Embryonic facial prominence (tissue), 1 donor: ENCODE results near the gene SCN10A.

ENCODE experiments used
- DNase-seq: peaks from one replicate; pipeline ENCODE4 v3.0.0-alpha.2; 2016; ENCODE audit errors: extremely low spot score

The SCN10A gene

DNA sequence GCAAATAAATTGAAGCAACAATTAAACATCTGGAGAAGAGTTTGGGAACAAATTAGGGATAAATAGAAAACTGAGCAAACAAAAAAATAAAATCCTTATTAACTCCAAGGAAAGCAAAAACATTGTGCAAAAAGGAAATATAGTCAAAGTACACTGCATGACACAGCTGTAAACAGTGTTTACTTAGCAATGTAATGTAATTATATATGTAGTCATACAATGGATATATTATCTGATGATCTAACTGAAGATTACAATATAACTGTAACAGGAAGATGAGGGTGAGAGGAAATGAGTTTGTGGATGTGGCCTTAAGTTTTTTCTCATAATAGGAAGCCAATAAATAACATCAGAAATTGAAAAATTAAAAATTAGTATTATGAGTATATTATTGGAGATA, 42.5 kb downstream of the SCN10A start:
- DNase-seq, result no peak

DNA sequence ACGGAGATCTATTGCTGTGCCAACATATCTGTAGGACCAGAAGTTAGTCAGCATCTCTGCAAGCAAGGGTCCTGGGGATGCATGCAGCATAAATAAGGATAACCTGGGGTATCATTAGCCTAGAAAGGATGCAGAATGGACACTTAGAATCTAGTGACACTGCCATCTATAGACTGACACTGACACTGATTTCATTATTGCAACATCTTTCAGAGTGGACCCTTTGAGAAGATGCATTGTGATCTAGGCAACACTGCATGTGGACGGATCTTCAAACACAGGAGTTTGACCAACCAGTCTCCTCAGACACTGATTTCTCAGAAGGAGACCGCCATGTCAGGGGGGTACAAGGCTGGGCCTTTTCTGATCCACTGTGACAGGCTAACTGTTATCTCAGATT, 52.4 kb downstream of the SCN10A start:
- no peak for DNase-seq

DNA sequence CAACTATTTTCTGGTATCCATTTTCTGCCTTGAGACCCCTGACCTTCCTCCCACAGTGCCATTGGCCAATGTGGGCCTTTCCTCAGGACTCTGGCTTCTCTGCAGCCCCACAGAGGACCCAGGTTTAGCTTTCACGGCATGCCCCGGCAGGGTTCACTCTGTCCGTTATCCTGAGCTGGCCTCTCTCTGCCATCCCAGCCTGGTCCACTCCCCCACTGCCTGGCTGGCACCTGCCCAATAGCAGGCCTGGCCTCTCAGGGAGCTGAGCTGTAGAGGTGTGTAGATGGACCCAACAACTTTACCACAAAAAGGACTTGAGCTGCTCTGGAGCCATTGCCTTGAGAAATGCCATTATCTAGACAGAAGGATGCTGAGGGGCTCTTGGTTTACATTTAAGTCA, 57.5 kb downstream of the SCN10A start:
- DNase-seq, result no peak

DNA sequence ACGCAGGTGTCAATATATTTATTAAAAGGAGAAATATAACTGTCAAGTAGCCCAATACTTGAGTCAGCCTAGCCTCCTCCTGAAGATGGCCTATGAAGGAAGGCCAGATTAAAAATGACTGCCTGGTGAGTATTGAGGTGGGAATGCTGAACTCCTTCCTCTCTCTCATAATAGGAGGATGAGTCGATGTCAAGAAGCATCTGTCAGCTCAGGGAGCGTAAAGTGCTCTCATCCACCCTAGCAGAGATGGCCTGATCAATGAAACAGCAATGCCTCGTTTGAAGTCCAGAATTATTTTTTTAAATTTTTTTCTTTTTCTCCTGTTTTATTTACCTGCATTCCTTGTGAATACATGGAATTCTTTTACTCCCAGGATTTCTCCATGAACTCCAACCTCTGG, 58.3 kb downstream of the SCN10A start:
- no peak for DNase-seq

DNA sequence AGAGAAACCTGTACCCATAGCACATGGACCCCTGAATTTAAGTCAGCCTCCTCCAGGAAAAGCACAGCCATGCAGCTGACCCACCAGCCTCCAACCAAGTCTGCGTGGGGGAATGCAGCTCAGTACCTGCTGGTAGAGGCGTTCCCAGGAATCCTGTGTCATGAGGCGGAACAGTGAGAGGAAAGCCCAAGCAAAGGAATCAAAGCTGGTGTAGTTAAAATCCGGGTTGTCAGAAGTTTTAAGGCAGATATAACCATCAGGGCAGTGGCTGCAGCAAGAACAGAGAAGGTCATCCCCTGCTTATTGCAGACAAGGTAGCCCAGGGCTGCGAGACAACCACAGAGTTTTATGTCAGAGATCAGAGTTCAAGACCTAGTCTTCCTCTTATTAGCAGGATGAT, 59.1 kb downstream of the SCN10A start:
- no peak for DNase-seq

DNA sequence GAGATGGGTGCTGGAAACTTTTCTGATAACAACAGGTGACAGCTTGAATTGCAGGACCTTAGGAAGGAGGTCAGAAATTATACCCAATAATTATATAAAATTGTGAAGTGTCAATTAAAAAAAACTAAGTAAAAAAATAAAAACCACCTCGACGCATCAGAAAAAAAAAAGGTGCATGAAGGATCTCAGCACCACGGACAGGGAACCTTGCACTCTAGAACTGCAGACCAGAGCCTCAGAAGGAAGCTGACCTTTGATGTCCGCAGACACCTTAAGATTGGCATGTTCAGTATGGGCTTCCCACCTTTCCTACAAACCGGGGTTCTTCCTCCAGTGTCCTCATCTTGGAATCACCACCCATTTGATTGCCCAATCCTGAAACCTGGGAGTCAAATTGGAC, 60.9 kb downstream of the SCN10A start:
- no peak for DNase-seq

DNA sequence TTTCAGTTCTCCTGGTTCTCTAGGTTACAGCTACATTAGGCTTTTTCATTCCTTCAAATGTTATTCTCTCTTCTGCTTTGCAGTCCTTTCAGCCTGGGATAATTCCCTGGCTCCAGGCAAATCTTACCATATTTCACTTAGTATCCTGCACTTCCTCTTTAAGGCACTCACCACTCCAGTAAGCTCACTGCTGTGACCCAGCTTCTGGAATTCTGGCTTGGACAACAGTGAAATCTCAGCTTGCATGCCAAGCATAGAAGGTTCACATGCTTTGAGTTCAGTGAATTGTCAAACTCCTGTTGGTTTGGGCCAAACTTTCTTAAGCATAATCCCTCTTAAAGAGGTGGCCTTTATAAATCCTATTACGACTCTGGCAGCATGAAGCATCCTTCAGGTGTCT, 69.4 kb downstream of the SCN10A start:
- no peak for DNase-seq

DNA sequence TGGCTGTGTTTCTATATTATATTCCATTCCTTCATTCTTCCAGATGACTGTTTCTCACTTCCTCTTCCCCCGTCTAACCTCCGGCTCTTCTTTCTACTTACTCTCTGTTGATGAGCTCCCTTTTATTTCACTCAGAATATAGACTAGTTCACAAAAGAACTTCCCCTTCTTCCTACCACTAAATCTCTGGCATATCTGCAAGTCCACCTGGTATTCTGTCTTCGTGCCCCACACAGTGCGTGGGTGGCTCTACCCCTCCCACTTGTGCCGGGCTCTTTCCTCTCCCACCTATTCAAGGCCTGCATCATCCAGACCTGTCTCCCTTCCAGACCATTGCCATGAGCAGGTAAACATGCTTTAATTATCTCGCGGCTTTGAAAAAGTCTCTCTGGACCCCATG, 73.0 kb downstream of the SCN10A start:
- DNase-seq, result no peak

DNA sequence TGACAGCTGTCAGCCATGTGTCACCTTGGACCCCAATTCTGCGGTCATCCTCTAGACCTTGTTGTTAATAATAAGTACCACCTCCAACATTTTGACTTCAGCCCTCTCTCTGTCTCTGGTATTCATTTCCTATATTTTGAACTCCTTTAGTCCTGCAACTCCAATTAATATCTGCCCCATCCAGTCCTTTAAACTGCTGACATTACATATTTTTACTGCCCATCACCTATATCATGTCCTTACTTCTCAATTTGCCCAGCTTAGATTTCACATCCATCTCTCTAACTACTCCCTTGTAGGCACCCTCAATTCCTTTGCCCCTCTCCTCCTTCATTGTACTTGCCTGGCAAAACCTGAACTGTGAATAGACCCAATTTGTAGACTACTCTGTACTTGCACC, 73.5 kb downstream of the SCN10A start:
- no peak for DNase-seq

DNA sequence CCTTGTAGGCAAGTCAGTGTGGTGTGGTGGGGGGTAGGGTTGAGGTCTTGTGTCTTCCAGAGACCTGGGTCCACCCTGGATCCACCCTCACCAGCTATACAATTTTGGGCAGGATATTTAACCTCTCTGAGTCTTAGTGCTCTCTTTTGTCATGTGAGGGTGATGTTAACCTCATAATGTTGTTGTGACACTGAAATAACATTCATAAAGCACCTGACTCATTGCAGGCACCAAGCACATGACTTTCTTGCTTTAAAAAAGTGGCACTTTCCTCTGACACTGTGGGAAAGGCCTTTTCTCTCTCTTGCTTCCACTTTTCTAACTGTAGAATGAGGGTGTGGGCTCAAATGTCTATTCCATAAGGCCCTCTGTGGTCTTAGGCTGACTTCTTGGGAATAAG, 75.5 kb downstream of the SCN10A start:
- no peak for DNase-seq

DNA sequence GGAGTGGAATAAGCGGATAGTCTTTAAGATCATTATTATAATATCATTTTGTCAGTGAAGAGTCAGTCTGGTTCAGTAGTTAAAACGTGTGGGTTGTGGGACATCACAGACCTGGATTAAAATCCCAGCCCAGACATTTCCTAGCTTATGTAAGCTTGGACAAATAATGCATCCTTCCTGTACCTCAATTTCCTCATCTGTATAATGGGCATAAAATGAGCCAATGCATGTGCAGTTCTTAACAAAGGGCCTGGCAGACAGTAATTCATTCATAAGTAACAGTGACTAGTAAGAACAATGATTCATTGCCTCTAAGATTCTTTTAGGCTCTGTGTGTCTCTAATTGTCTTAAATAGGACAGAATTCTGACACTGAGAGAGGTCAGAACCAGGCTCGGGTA, 76.1 kb downstream of the SCN10A start:
- no peak for DNase-seq

DNA sequence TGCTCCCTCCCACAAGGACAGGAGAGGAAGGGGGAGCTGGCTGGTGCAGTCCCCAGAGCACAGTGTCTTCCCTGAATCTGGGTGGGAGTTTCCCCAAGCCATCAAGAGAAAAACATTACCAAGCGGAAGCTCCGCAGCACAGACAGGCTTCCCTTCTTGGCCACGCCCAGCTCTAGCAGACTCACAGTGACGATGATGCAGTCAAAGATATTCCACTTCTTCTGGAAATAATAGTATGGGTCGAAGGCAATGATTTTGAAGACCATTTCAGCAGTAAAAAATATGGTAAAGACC, 76.7 kb downstream of the SCN10A start:
- no peak for DNase-seq

DNA sequence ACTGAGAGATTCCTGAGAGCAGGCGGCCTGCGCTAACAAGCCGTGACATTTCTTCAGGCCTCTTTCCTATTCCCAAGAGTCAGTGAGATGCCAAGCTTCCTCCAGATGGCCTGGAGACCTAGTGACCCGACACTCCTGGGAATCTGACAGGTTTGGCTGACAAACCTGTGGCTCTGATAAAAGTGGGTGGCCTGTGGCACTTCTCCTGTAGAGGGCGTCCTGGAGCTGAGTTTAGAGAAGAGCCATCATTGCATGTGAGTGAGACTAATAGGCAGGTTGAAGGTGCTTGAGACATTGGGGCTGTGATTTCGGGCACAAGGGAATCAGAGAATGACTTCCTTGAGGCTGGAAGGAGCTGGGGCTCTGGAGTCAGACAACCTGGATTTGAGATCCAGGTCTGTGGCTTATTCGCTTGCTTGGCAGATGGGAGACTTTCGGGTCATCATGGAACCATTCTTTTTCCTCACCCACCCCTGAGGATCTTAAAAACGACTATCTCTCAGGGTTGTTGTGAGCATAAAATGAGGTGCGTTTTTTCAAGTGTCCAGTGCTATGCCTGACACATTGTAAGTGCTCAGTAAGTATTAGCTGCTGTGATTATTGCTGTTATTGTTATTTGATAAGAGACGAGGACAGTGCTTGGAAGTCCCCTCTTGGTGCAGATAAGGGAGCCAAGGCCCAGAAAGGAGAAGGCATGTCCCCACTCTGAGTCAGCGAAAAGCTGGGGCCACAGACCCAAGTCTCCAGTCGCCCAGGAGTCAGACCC, 77.2 kb downstream of the SCN10A start:
- DNase-seq, result no peak

DNA sequence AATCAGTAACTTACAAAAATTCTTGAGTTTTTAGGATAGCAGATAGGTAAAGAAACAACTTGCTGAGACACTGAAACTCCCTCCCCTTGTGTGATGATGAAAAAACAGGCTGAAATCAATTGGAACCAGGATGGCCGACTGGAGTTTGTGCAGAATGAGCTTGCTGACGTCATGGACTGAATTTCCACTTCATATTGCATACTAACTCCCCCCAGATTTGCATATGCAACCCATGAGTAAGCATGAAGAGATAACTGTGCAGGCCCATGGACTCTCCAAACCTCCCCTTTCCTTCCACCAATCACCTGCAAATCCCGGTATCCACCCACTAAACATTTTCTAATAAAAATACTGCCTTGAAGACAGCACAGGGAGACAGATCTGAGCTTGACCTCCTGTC, 84.5 kb downstream of the SCN10A start:
- DNase-seq, result no peak

DNA sequence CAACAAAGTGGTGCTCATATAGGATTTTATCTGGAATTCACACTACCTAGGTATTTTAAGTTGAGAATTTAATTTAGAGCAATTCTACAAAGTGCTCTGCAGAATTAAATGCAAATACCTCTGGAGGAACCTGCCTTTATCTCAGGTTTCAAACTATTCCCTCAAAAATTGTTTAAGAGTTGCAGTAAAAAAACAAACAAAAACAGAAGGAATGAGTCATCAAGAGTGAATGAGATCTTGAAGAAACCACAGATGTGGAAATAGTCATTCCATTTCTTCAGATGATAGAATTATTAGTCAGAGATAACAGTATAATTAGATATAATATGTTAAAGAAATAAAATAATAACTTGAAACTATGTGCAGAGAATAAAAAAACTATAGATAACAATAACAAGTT, 85.7 kb downstream of the SCN10A start:
- DNase-seq, result no peak

DNA sequence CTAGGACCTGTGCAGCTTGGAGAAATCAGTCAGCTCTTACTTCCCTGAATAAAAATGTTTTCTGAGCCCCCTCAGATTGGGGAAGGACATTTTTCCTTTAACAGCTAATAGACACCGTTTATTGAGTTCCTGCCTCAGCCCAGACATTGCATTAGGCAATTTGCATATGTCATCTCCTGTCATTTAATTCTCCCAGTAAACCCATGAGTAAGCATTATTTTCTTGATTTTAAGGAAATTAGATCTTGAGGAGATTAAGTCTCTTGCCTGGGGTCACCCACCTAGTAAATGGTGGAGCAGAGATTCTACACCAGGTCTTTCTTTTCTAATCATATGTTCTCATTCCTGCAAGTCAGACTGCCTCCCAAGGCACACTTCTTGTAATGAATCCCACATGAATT, 88.0 kb downstream of the SCN10A start:
- DNase-seq, result no peak

DNA sequence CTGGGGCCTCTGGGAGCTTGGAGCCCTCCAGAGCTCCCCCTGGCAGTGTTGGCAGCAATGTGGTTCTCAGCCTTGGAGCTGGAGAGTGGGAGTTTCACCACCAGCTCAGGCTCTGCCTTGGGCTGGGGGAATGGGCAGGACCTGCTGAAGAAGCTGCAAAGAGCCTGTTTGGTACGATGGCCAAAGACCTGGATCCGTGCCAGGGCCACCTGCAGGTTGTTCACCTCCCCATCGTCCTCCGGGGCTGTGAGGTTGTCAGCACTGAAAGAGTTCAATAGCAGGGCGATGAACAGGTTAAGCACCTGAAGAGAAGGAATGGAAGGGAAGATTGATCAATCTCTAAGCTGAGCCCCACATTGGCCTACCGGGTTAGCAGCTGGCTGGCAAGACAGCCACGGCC, 89.3 kb downstream of the SCN10A start:
- DNase-seq, result no peak

DNA sequence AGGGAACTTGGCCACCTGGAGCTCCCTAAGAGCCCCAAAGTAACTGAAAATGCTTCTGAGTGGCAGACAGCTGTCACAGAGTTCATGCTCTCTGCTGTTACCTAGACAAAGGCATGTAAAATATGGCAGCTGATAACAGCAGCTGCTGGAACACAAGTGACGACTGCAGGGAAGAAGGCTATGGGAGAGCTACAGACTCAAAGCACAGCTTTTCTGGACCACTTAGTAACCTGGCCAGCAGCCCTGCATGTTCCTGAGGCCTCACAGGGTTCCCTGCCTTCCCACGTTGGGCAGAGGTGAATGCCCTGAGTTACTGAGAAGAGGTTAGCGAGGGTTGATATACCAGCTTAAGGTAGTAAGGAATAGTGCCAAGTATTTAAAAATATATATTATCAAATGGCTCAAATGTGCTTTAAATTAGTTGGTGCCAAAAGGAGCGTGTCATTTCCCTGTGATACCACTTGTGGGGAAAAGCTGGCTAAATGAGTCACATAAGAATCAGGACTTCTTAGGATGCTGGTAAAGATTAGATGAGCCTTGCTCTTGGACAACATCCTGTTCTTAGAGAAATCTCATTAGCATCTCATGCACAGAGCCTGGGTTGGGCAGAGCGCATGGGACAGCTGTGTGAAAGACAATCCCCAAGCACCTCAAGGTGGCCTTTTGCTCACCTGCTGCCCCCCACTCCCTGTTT, 90.1 kb downstream of the SCN10A start:
- DNase-seq, result no peak

DNA sequence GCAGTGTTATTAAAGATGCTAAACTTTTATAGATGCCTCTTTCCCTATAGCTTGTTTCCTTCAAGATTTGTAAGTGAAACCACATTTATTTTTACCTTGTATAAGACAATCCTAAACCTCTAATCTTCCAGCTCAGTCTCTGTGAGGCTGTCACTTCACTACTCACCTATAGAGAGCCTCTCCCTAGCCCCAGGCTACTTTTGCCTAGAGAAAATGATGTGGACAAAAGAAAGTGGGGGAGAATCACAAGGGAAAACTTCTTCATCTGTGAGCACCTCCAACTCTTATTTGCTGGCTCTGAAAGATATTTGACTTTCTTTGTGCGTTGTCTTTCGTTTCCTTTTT, 91.7 kb downstream of the SCN10A start:
- DNase-seq, result no peak

DNA sequence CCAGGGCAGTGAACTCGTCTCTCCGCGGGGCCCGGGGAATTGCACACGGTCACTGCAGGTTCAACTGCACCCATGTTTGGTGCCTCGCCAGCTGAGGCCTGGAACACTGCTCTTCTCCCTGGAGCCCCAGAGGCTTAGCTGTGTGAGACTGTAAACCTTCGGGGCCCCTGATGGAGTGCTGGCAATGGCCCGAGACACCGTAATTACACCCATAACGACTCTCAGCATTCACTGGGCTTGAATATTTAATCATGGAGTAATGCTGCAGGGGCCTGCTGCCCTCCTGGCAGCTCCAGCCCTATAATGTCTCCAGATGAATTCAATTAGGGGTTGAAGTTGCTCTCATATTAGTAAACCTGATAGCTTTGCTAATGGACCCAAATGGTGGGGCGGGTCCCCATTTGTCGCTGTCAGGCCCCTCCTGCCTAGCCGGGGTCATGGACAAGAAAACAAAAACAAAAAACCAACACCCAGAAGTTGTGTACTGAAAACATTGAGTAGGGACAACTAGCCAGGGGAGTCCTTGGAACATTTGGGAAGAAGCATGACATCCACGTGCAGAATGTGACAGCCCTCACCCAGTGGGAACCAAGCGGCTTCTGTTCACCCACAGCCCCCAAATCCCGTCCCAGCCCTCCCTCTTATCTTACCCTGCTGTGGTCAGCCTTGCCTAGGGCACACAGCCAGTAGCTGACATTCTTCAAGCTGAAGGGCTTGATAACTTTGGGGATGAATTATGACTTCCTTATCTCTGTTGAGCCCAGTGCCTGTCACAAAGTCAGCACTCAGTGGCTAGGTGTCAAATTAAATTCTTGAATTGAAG, 92.2 kb downstream of the SCN10A start:
- DNase-seq, result no peak

DNA sequence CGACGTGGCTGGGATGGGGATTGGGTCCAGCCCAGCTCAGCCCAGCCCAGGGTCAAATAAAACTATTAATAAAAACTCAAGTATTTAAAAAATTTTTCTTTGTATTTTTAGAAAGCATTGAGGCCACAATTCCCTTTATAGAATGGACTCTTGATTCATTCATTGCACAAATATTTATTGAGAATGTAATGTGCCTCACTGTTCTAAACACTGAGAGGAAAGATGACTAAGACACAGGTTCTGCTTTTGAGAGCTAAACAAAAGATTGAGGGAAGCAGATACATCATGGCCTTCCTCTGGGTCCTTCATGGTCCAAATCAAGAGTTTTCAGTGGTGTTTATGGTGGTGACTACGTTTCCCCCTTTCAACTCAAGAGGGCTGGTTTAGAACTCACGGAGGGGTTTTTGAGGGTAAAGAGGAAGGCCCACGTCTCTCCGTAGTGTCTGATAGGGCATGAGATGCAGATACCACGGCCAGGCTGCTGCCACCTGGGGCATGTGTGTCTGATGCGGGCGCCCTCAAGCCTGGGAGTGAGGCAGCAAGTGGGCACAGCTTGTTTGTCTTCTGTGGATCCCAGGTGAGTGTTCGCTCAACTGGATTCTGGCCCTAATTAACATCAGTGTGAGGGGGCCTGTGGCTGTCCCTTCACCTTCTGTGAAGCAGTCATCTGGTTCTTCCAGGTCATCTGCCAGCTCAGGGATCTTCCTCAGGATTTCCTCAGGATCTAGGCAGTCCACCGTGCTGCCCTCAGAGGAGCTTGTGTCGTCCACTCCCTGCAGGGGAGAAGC, 93.0 kb downstream of the SCN10A start:
- no peak for DNase-seq

DNA sequence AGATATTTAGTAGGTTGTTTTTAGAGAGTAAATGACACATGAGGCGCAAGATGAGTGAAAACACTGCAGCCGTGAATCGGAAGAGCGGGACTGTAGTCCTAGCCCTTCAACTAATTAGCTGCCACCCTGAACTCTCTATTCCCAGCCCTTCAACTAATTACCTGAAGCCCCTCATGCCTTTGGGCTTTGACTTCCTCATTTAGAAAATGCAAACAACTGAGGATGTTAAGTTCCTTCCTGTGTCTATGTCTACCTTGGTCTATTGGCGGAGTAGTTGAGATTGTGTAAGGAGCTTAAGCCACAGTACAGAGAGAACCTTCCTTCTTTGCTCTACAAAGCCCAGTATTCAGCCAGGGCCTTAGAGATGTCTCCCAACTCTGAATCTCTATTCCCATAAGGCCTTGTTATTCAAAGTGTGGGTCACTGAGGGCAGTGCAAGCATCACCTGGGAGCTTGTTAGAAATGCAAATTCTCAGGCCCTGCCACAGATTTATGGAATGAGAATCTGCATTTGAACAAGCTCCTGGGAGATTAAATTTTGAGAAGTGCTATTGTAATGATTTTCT, 94.7 kb downstream of the SCN10A start:
- no peak for DNase-seq
